Measurements from ENCODE around the gene DRAP1. TPM values are rescaled to one million over a fixed set of nuclear protein-coding genes. Genes with fewer than 3 reads are reported as not detected.

Gene DRAP1
- total RNA-seq, 1 donor from 2014 or later: 169 TPM

GRCh38 chr11:65917077-65917433 lies 2.2 kb upstream of the DRAP1 start:
- H3K36me3 Mint-ChIP-seq (ENCODE audit: low read depth, unreplicated experiment): peaks cover 2% of the 10 kb centered on the region
- peak overlapping the region; percentile 87 for H3K4me3 ChIP-seq (ENCODE audit: insufficient read depth, low read depth, low read length)

GRCh38 chr11:65917434-65918210 lies 1.6 kb upstream of the DRAP1 start:
- Histone ChIP-seq H3K4me1 (ENCODE audit: insufficient read depth, low read length) (peaks cover 61% of the 10 kb centered on the region), H4K20me1 (ENCODE audit: insufficient read depth, low read length) (peaks cover 9% of the 10 kb centered on the region), H3K4me2 (ENCODE audit: low read length) (peak overlapping the region; percentile 98), H3K27ac (ENCODE audit: low read depth, low read length) (peak overlapping the region; percentile 97), H3K9me3 (ENCODE audit: insufficient read depth, low read depth, low read length) (no peaks in the 10 kb centered on the region), H3K36me3 (ENCODE audit: insufficient read depth, low read length) (peaks cover 14% of the 10 kb centered on the region), H3K79me2 (ENCODE audit: insufficient read depth, low read length) (peaks cover 59% of the 10 kb centered on the region), H3K27me3 (ENCODE audit: insufficient read depth, low read length) (no peaks in the 10 kb centered on the region), H3K4me3 (ENCODE audit: insufficient read depth, low read depth, low read length) (peak overlapping the region; percentile 87), H3K9ac (ENCODE audit: low read length) (peak overlapping the region; percentile 95), H2AFZ (ENCODE audit: low read depth, low read length) (no peak overlapping the region)
- Mint-ChIP-seq H3K27me3 (ENCODE audit: low read depth, unreplicated experiment) (no peaks in the 10 kb centered on the region), H3K4me3 (ENCODE audit: unreplicated experiment) (peak overlapping the region; percentile 88), H3K9me3 (ENCODE audit: unreplicated experiment) (no peaks in the 10 kb centered on the region), H3K4me1 (ENCODE audit: low read depth, unreplicated experiment) (peaks cover 30% of the 10 kb centered on the region), H3K27ac (ENCODE audit: unreplicated experiment) (peak overlapping the region; percentile 98), H3K36me3 (ENCODE audit: low read depth, unreplicated experiment) (peaks cover 8% of the 10 kb centered on the region)
- TF ChIP-seq CTCF (IDR thresholded peaks at IDR 0.05; ENCODE audit: insufficient read depth, low read depth, low read length) (no peak), EZH2 (IDR thresholded peaks at IDR 0.05; ENCODE audit: insufficient read depth, low read length) (no peak)
- no peak for DNase-seq (ENCODE audit: low read depth)
- no peak for FAIRE-seq

More at GRCh38 chr11:65917077-65917433, 2.2 kb upstream of the DRAP1 start:
- H3K27me3 ChIP-seq (ENCODE audit: insufficient read depth, low read length): no peaks in the 10 kb centered on the region
- peaks cover 67% of the 10 kb centered on the region for H3K4me1 ChIP-seq (ENCODE audit: insufficient read depth, low read length)
- H3K4me2 ChIP-seq (ENCODE audit: low read length): peak overlapping the region; percentile 98
- H2AFZ ChIP-seq (ENCODE audit: low read depth, low read length): no peak overlapping the region
- DNase-seq (ENCODE audit: low read depth) (no peak), FAIRE-seq (no peak)
- peak overlapping the region; percentile 97 for H3K27ac ChIP-seq (ENCODE audit: low read depth, low read length)
- no peaks in the 10 kb centered on the region for H3K9me3 ChIP-seq (ENCODE audit: insufficient read depth, low read depth, low read length)
- Mint-ChIP-seq H3K27me3 (ENCODE audit: low read depth, unreplicated experiment) (no peaks in the 10 kb centered on the region), H3K27ac (ENCODE audit: unreplicated experiment) (peak overlapping the region; percentile 98), H3K4me3 (ENCODE audit: unreplicated experiment) (peak overlapping the region; percentile 76), H3K4me1 (ENCODE audit: low read depth, unreplicated experiment) (peaks cover 30% of the 10 kb centered on the region), H3K9me3 (ENCODE audit: unreplicated experiment) (no peaks in the 10 kb centered on the region)
- TF ChIP-seq EZH2 (IDR thresholded peaks at IDR 0.05; ENCODE audit: insufficient read depth, low read length): no peak
- no peak for TF ChIP-seq CTCF (IDR thresholded peaks at IDR 0.05; ENCODE audit: insufficient read depth, low read depth, low read length)
- peaks cover 53% of the 10 kb centered on the region for H3K79me2 ChIP-seq (ENCODE audit: insufficient read depth, low read length)
- peaks cover 8% of the 10 kb centered on the region for H3K36me3 ChIP-seq (ENCODE audit: insufficient read depth, low read length)
- H3K9ac ChIP-seq (ENCODE audit: low read length): peak overlapping the region; percentile 66
- peaks cover 9% of the 10 kb centered on the region for H4K20me1 ChIP-seq (ENCODE audit: insufficient read depth, low read length)
